Activated B cell treated with CpG ODN at 0.5 μM for 24 hours (primary cell): ENCODE results near the gene MACF1. TPM values are rescaled to one million over a fixed set of nuclear protein-coding genes. Genes with fewer than 3 reads are reported as not detected.

Source experiments
- ATAC-seq: fragments of 200-7000 bp; cut with Tn5 transposase; one replicate; pipeline ENCODE4 v1.10.0; 2021; ENCODE audit warnings: low read depth, mild to moderate bottlenecking, moderate library complexity
- CTCF ChIA-PET: fragments of 350-600 bp; sonication (Branson Sonifier 250); formaldehyde crosslinking; loops from one replicate; lab custom pipeline; 2021; ENCODE audit warnings: antibody characterized with exemption; lab: Charles Lee
- POLR2A ChIA-PET: fragments of 350-600 bp; sonication (Branson Sonifier 250); formaldehyde crosslinking; loops from one replicate; lab custom pipeline; 2021; ENCODE audit warnings: antibody characterized with exemption; lab: Charles Lee
- DNase-seq: peaks from one replicate; pipeline ENCODE4 v3.0.0; 2022
- H3K27ac Mint-ChIP-seq: one replicate; pipeline ENCODE4 v1.8.0; 2020; ENCODE audit warnings: mixed read lengths
- H3K27me3 Mint-ChIP-seq: one replicate; pipeline ENCODE4 v1.8.0; 2021; ENCODE audit warnings: mixed read lengths
- H3K36me3 Mint-ChIP-seq: one replicate; pipeline ENCODE4 v1.8.0; 2021; ENCODE audit warnings: low read depth, mixed read lengths
- H3K4me1 Mint-ChIP-seq: one replicate; pipeline ENCODE4 v1.8.0; 2021; ENCODE audit warnings: mixed read lengths
- H3K4me3 Mint-ChIP-seq: one replicate; pipeline ENCODE4 v1.8.0; 2020; ENCODE audit warnings: mild to moderate bottlenecking, mixed read lengths
- H3K9me3 Mint-ChIP-seq: one replicate; pipeline ENCODE4 v1.8.0; 2020; ENCODE audit warnings: mixed read lengths
- CTCF ChIP-seq: fragments of 200-600 bp; IDR thresholded peaks from one replicate; pipeline ENCODE4 v1.8.0; 2022; ENCODE audit warnings: antibody characterized with exemption, mild to moderate bottlenecking
- intact Hi-C: fragments of 100-400 bp; cut with micrococcal nuclease; formaldehyde crosslinking; loops from one replicate; pipeline ENCODE4 v1.15.1; 2024
- total RNA-seq: library from RNA; stranded (reverse); gene quantifications from 2 replicates; pipeline ENCODE4 v1.2.3, GENCODE V29; 2022

MACF1 gene
- total RNA-seq, 1 donor from 2014 or later: 286 TPM

DNA sequence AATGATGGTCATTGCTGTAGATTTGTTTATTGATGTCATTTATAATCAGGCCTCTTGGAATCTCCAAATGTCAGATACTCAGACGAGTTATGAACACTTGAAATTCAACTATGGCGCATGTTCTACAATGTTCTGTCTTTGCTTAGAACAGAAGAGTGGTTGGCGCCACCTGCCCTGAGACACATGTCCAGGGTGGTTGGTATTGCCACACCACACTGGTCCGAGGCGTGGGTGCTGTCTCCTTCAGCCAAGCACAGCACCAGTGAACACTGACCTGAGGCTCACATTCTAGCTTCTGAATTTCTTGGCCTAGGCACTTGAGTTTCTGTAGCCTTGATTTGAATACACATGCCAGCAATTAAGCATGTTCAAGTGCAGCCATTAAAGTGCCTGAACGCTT lies 276.8 kb downstream of the MACF1 start:
- Mint-ChIP-seq H3K27ac (no peak overlapping the region), H3K4me3 (no peak overlapping the region), H3K9me3 (no peaks in the 10 kb centered on the region), H3K27me3 (no peaks in the 10 kb centered on the region), H3K4me1 (no peaks in the 10 kb centered on the region), H3K36me3 (peaks cover 73% of the 10 kb centered on the region)
- CTCF ChIA-PET: no interaction called here
- POLR2A ChIA-PET: no interaction called here
- ATAC-seq (no peak), DNase-seq (no peak)
- no peak for TF ChIP-seq CTCF
- intact Hi-C loops: no loop called here

DNA sequence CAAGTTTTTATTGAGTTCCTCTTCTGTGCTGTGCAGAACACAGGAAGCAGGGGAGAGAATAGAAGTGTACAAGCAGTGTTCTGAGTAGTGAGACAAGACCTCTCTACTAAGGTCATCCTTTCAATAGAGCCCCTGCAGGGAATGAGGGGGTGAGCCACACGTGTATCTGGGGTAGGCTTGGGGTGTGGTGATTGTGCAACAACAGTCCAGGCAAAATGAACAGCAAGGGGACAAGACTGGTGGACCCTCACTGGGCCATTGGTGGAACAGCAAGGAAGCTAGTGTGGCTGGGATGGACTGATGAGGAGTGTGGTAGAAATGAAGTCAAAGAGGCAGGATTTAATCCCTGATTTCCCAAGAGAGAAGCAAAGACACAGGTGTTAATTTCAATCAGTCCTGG lies 278.8 kb downstream of the MACF1 start:
- no peak overlapping the region for H3K27ac Mint-ChIP-seq
- intact Hi-C loops: no loop called here
- H3K9me3 Mint-ChIP-seq: no peaks in the 10 kb centered on the region
- no peaks in the 10 kb centered on the region for H3K4me1 Mint-ChIP-seq
- POLR2A ChIA-PET: no interaction called here
- no peak overlapping the region for H3K4me3 Mint-ChIP-seq
- H3K27me3 Mint-ChIP-seq: no peaks in the 10 kb centered on the region
- ATAC-seq (no peak), DNase-seq (no peak)
- CTCF ChIA-PET: no interaction called here
- TF ChIP-seq CTCF: no peak
- peaks cover 73% of the 10 kb centered on the region for H3K36me3 Mint-ChIP-seq

DNA sequence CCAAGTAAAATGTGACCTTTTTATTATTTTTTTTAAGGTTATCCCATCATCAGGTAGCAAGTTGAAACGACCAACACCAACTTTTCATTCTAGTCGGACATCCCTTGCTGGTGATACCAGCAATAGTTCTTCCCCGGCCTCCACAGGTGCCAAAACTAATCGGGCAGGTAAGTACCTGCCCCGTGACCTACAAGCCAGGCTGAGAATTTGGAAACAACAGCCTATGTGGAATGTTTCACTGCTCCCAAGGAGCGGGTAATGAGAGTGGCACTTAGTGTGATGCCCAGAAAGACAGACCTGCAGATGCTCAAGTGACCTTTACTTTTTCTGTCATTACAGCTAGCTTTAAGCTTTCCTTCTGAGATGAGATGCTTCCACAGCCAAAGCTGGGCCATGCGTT lies 280.1 kb downstream of the MACF1 start:
- no peak for TF ChIP-seq CTCF
- intact Hi-C loops: no loop called here
- Mint-ChIP-seq H3K4me1 (no peaks in the 10 kb centered on the region), H3K27me3 (no peaks in the 10 kb centered on the region), H3K4me3 (no peak overlapping the region), H3K27ac (no peak overlapping the region), H3K36me3 (peaks cover 62% of the 10 kb centered on the region), H3K9me3 (no peaks in the 10 kb centered on the region)
- ChIA-PET POLR2A (no interaction called here), CTCF (no interaction called here)
- DNase-seq (no peak), ATAC-seq (no peak)

DNA sequence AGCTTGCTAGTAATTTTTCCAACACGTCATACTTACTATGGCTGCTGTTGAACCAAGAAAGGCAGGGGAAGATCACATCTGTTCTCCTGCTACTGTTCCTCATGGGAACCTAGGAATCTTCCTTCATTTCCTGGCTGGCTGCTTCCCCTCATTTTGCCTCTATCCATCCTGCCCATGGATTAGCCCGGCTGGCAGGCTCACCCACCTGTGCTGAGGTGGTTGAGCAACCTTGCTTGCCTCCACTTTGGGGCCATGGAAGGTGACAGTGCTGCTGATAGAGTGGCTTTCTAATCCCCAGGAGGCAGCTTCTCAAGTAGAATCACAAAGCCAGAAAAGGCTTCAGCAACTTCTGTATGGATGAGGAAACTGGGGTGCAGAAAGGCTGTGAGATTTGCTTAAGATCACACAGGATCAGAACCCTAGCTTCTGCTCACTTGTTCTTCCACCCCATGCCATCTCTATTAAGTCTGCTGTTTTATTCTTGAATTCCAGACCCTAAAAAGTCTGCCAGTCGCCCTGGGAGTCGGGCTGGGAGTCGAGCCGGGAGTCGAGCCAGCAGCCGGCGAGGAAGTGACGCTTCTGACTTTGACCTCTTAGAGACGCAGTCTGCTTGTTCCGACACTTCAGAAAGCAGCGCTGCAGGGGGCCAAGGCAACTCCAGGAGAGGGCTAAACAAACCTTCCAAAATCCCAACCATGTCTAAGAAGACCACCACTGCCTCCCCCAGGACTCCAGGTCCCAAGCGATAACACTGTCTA lies 280.7 kb downstream of the MACF1 start:
- Mint-ChIP-seq H3K27me3 (no peaks in the 10 kb centered on the region), H3K9me3 (no peaks in the 10 kb centered on the region), H3K36me3 (peaks cover 56% of the 10 kb centered on the region), H3K4me1 (no peaks in the 10 kb centered on the region), H3K27ac (no peak overlapping the region), H3K4me3 (no peak overlapping the region)
- intact Hi-C loops: no loop called here
- no peak for TF ChIP-seq CTCF
- POLR2A ChIA-PET: no interaction called here
- DNase-seq (no peak), ATAC-seq (no peak)
- CTCF ChIA-PET: no interaction called here

GRCh38 chr1:39488012-39488545 lies 283.6 kb downstream of the MACF1 start:
- intact Hi-C loops: no loop called here
- H3K27ac Mint-ChIP-seq: no peak overlapping the region
- CTCF ChIA-PET: no interaction called here
- H3K4me3 Mint-ChIP-seq: no peak overlapping the region
- DNase-seq (no peak), ATAC-seq (no peak)
- POLR2A ChIA-PET: no interaction called here
- H3K27me3 Mint-ChIP-seq: peaks cover 6% of the 10 kb centered on the region
- no peaks in the 10 kb centered on the region for H3K9me3 Mint-ChIP-seq
- no peak for TF ChIP-seq CTCF
- peaks cover 36% of the 10 kb centered on the region for H3K36me3 Mint-ChIP-seq
- H3K4me1 Mint-ChIP-seq: peaks cover 6% of the 10 kb centered on the region
